BLaER1 (cell line): ENCODE data around the gene RNF187.

Experiments used
- H3K27ac ChIP-seq: shearing (Covaris generic); formaldehyde crosslinking; 2 replicates; pipeline ENCODE4 v1.8.1; 2022
- H3K27me3 ChIP-seq: shearing (Covaris generic); formaldehyde crosslinking; 2 replicates; pipeline ENCODE4 v1.8.1; 2022
- H3K36me3 ChIP-seq: shearing (Covaris generic); formaldehyde crosslinking; 2 replicates; pipeline ENCODE4 v1.8.1; 2022
- H3K4me1 ChIP-seq: shearing (Covaris generic); formaldehyde crosslinking; 2 replicates; pipeline ENCODE4 v1.8.1; 2022
- H3K4me2 ChIP-seq: shearing (Covaris generic); formaldehyde crosslinking; 2 replicates; pipeline ENCODE4 v1.8.1; 2022
- H3K4me3 ChIP-seq: shearing (Covaris generic); formaldehyde crosslinking; 2 replicates; pipeline ENCODE4 v1.8.1; 2022
- H3K9ac ChIP-seq: shearing (Covaris generic); formaldehyde crosslinking; 2 replicates; pipeline ENCODE4 v1.8.1; 2022
- H3K9me3 ChIP-seq: shearing (Covaris generic); formaldehyde crosslinking; 2 replicates; pipeline ENCODE4 v1.8.1; 2022
- H4K20me1 ChIP-seq: shearing (Covaris generic); formaldehyde crosslinking; 2 replicates; pipeline ENCODE4 v1.8.1; 2022
- Cebpa-rat ChIP-seq: shearing (Covaris generic); IDR thresholded peaks from 2 replicates; pipeline ENCODE4 v1.8.1; 2022

RNF187 gene

DNA sequence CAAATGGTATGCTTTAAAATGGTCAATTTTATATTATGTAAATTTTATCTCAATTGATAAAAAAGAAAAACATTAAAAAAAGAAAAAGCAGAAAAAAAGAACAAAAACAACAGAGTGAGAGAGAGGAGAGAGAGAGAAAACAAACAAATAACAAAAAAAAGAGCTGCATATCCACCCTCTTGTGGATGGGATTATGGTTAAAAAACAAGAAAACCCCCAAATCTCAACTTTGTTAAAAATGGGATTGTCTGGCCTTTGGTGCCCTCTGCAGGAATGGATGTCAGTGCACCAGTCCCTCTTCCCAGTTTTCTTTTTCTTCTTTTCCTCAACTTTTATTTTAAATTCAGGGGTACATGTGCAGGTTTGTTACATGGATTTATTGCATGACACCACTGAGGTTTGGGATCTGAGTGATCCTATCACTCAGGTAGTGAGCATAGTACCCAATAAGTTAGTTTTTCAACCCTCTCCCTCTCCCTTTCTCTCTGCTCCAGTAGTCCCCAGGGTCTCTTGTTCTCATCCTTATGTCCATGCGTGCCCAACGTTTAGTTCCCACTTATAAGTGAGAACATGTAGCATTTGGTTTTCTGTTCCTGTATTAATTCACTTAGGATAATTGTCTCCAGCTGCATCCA is 28.1 kb downstream of the RNF187 start:
- Histone ChIP-seq H3K9me3 (no peaks in the 10 kb centered on the region), H4K20me1 (no peaks in the 10 kb centered on the region), H3K4me2 (no peak overlapping the region), H3K27ac (no peak overlapping the region), H3K9ac (no peak overlapping the region), H3K36me3 (no peaks in the 10 kb centered on the region), H3K4me3 (no peak overlapping the region), H3K4me1 (peaks cover 11% of the 10 kb centered on the region), H3K27me3 (0 out of 2 replicates have a peak, but pooled peaks cover 3% of the 10 kb centered on the region)
- no peak for TF ChIP-seq Cebpa-rat

DNA sequence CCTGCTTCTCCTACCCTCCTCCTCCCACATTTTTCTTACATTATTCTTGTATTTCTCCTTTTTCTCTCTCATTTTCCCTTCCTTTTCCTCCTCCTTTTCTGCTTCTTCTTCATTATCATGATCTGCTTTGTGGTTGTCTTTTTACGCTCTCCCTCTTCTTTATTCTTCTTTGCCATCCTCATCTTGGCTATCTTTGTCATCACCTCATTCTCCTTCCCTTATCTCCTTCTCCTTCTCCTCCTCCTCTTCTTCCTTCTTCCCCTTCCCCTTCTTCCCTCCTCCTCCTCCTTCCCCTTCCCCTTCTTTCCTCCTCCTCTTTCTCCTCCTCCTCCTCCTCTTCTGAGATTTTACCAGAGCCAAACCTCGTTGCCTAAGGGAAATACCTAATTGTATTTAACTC is 30.5 kb downstream of the RNF187 start:
- H3K4me1 ChIP-seq: peaks cover 8% of the 10 kb centered on the region
- H3K4me2 ChIP-seq: no peak overlapping the region
- TF ChIP-seq Cebpa-rat: no peak
- no peak overlapping the region for H3K4me3 ChIP-seq
- H3K27me3 ChIP-seq: 0 out of 2 replicates have a peak, but pooled peaks cover 3% of the 10 kb centered on the region
- H4K20me1 ChIP-seq: no peaks in the 10 kb centered on the region
- H3K27ac ChIP-seq: no peak overlapping the region
- H3K9me3 ChIP-seq: no peaks in the 10 kb centered on the region
- H3K9ac ChIP-seq: no peak overlapping the region
- H3K36me3 ChIP-seq: no peaks in the 10 kb centered on the region

DNA sequence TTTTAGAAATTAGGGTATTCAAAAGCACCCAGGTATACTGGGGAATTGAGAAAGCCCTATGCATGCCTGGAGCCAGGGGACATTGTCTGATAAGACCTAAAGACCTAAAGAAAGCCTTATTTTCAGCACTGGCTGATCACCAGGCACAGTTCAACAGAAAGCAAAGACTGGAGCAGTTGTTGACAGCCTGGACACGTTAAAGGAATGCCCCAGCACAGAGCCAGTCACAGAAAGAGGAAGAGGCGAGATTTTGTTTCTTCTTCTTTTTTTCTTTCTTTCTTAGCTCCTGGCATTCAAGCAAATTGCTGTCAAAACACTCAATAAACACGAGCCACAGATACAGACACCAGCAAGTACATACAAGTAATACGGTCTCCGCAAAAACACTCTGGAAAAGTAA is 40.4 kb downstream of the RNF187 start:
- Histone ChIP-seq H3K4me1 (no peaks in the 10 kb centered on the region), H3K4me3 (no peak overlapping the region), H3K27ac (no peak overlapping the region), H3K9me3 (no peaks in the 10 kb centered on the region; the same call in 1 of the 2 replicates), H3K9ac (no peak overlapping the region), H4K20me1 (no peaks in the 10 kb centered on the region), H3K36me3 (no peaks in the 10 kb centered on the region), H3K27me3 (no peaks in the 10 kb centered on the region), H3K4me2 (no peak overlapping the region)
- TF ChIP-seq Cebpa-rat: no peak

DNA sequence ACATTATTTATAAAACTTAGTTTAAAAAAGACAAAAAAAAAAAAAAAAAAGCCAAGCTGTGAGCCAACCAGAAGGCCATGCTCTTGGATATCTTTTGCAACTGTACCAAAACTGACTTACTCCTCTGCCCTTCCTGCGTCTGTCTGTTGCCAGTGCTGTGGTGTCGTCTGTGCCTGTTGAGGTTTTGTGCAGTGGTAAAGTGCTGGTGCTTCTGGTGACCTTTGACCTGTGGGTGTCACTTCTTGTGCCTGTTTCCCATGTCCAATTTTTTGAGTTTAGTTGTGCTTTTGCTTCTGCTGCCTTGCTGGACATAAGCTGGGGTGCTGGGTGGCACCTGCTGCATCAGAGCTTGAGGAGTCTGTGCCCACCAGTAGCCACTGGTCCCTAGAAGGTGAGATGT is 41.4 kb downstream of the RNF187 start:
- no peak overlapping the region for H3K9ac ChIP-seq
- H3K4me3 ChIP-seq: no peak overlapping the region
- H4K20me1 ChIP-seq: no peaks in the 10 kb centered on the region
- no peaks in the 10 kb centered on the region for H3K27me3 ChIP-seq
- H3K9me3 ChIP-seq: no peaks in the 10 kb centered on the region; the same call in 1 of the 2 replicates
- no peaks in the 10 kb centered on the region for H3K4me1 ChIP-seq
- H3K36me3 ChIP-seq: no peaks in the 10 kb centered on the region
- no peak for TF ChIP-seq Cebpa-rat
- no peak overlapping the region for H3K4me2 ChIP-seq
- H3K27ac ChIP-seq: no peak overlapping the region

DNA sequence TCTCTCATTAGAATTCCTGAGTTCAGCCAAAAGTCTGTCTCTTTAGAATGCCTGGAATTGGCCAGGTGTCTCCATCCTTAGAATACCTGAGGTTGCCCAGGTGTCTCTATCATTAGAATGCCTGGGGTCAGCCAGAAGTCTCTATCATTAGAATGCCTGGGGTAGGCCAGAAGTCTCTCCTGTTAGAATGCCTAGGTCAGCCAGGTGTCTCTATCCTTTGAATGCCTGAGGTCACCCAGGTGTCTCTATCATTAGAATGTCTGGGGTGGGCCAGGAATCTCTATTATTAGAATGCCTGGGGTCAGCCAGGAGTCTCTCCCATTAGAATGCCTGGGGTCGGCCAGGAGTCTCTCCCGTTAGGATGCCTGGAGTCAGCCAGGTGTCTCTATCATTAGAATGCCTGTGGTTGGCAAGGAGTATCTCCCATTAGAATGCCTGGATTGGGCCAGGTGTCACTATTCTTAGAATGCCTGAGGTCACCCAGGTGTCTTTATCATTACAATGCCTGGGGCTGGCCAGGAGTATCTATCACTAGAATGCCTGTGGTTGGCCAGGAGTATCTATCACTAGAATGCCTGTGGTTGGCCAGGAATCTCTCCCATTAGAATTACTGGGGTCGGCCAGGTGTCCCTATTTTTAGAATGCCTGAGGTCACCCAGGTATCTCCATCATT is 43.0 kb downstream of the RNF187 start:
- Histone ChIP-seq H3K27me3 (no peaks in the 10 kb centered on the region), H3K27ac (no peak overlapping the region), H3K4me3 (no peak overlapping the region), H4K20me1 (no peaks in the 10 kb centered on the region), H3K4me2 (no peak overlapping the region), H3K4me1 (no peaks in the 10 kb centered on the region), H3K9me3 (no peaks in the 10 kb centered on the region; the same call in 1 of the 2 replicates), H3K9ac (no peak overlapping the region), H3K36me3 (no peaks in the 10 kb centered on the region)
- TF ChIP-seq Cebpa-rat: no peak

DNA sequence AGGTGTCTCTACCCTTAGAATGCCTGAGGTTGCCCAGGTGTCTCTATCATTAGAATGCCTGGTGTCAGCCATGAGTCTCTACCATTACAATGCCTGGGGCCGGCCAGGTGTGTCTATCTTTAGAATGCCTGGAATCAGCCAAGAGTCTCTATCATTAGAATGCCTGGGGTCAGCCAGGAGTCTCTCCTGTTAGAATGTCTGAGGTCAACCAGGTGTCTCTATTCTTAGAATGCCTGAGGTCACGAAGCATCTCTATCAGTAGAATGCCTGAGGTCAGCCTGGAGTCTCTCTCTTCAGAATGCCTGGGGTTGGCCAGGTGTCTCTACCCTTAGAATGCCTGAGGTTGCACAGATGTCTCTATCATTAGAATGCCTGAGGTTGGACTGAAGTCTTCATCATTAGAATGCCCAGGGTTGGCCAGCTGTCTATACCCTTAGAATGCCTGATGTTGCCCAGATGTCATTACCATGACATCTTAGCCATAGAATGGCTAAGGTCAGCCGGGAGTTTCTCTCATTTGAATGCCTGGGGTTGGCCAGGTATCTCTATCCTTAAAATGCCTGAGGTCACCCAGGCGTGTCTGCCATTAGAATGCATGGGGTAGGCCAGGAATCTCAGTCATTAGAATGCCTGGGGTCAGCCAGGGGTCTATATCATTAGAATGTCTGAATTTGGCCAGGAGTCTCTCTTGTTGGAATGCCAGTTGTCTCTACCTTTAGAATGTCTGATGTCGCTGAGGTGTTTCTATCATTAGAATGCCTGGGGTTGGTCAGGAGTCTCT is 44.0 kb downstream of the RNF187 start:
- Histone ChIP-seq H3K4me3 (no peak overlapping the region), H3K4me2 (no peak overlapping the region), H3K36me3 (no peaks in the 10 kb centered on the region), H3K27ac (no peak overlapping the region), H3K4me1 (no peaks in the 10 kb centered on the region), H4K20me1 (no peaks in the 10 kb centered on the region), H3K27me3 (no peaks in the 10 kb centered on the region), H3K9me3 (peaks cover 6% of the 10 kb centered on the region), H3K9ac (no peak overlapping the region)
- no peak for TF ChIP-seq Cebpa-rat

DNA sequence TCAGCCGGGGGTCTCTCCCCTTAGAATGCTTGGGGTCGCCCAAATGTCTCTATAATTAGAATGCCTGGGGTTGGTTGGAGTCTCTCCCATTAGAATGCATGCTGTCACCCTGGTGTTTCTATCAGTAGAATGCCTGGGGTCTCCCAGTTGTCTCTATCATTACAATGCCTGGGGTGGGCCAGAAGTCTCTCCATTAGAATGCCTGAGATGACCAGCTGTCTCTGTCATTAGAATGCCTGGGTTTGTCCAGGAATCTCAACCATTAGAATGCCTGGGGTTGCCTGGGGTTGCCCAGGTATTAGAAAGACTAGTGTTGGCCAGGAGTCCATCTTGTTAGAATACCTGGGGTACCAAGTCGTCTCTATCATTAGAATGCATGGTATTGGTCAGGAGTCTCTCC is 51.6 kb downstream of the RNF187 start:
- Histone ChIP-seq H3K27ac (no peak overlapping the region), H3K4me3 (no peak overlapping the region), H3K27me3 (no peaks in the 10 kb centered on the region), H4K20me1 (no peaks in the 10 kb centered on the region), H3K9ac (no peak overlapping the region), H3K36me3 (no peaks in the 10 kb centered on the region), H3K9me3 (peaks cover 33% of the 10 kb centered on the region), H3K4me1 (no peaks in the 10 kb centered on the region), H3K4me2 (no peak overlapping the region)
- no peak for TF ChIP-seq Cebpa-rat

DNA sequence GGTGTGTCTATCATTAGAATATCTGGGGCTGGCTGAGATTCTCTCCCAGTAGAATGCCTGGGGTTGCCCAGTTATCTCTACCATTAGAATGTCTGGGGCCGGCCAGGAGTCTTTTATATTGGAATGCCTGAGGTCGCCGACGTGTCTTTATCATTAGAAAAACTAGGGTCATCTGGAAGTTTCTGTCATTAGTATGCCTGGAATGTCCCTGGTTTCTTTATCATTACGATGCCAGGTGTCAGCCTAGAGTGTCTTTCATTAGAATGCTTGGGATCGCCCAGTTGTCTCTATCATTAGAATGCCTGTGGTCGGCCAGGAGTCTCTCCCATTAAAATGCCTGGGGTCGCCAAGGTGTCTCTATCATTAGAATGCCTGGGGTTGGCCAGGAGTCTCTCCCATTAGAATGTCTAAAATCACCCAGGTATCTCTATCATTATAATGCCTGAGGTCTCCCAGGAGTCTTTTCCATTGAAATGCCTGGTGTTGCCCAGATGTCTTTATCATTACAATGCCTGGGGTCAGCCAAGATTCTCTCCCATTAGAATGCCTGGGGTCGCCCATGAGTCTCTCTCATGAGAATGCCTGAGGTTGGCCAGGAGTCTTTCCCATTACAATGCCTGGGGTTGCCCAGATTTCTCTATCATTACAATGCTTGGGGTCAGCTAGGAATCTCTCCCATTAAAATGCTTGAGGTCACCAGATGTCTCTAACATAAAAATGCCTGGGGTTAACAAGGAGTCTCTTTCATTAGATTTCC is 53.2 kb downstream of the RNF187 start:
- Histone ChIP-seq H3K27ac (no peak overlapping the region), H4K20me1 (no peaks in the 10 kb centered on the region), H3K9ac (no peak overlapping the region), H3K36me3 (no peaks in the 10 kb centered on the region), H3K27me3 (no peaks in the 10 kb centered on the region), H3K4me1 (no peaks in the 10 kb centered on the region), H3K4me3 (no peak overlapping the region), H3K4me2 (no peak overlapping the region), H3K9me3 (peaks cover 33% of the 10 kb centered on the region)
- no peak for TF ChIP-seq Cebpa-rat

DNA sequence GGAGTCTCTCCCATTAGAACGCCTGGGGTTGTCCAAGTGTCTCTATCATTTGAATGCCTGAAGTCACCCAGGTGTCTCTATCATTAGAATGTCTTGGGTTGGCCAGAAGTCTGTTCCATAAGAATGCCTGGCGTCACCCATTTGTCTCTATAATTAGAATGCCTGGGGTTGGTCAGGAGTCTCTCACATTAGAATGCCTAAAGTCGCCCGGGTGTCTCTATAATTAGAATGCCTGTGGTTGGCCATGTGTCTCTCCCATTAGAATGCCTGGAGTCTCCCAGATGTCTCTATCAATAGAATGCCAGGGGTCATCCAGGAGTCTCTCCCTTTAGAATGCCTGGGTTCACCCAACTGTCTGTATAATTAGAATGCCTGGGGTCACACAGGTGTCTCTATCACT is 54.5 kb downstream of the RNF187 start:
- TF ChIP-seq Cebpa-rat: no peak
- Histone ChIP-seq H3K27me3 (no peaks in the 10 kb centered on the region), H3K36me3 (no peaks in the 10 kb centered on the region)

DNA sequence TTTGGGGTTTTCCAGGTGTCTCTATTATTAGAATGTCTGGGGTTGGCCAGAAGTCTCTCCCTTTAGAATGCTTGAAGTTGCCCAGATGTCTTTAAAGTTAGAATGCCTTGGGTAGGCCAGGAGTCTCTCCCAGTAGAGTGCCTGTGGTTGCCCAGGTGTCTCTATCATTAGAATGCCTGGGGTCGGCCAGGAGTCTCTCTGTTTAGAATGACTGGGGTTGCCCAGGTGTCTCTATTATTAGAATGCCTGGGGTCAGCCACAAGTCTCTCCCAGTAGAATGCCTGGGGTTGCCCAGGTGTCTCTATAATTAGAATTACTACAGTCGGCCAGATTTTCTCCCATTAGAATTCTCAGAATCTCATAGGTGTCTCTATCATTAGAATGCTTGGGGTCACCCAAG is 55.2 kb downstream of the RNF187 start:
- Histone ChIP-seq H3K4me2 (no peak overlapping the region), H3K27me3 (no peaks in the 10 kb centered on the region)

More for the DNA sequence above, 54.5 kb downstream of the RNF187 start:
- no peak overlapping the region for H3K27ac ChIP-seq
- H3K4me3 ChIP-seq: no peak overlapping the region
- no peaks in the 10 kb centered on the region for H3K4me1 ChIP-seq
- H3K9me3 ChIP-seq: peaks cover 21% of the 10 kb centered on the region
- H4K20me1 ChIP-seq: no peaks in the 10 kb centered on the region
- H3K4me2 ChIP-seq: no peak overlapping the region
- H3K9ac ChIP-seq: no peak overlapping the region

More for the DNA sequence above, 55.2 kb downstream of the RNF187 start:
- TF ChIP-seq Cebpa-rat: no peak
- Histone ChIP-seq H3K9ac (no peak overlapping the region), H3K9me3 (peaks cover 15% of the 10 kb centered on the region), H3K4me3 (no peak overlapping the region), H3K4me1 (no peaks in the 10 kb centered on the region), H3K27ac (no peak overlapping the region), H4K20me1 (no peaks in the 10 kb centered on the region), H3K36me3 (no peaks in the 10 kb centered on the region)
